Natural killer cell (primary cell): ENCODE measurements around the gene C1orf167. TPM values are rescaled to one million over a fixed set of nuclear protein-coding genes. Genes with fewer than 3 reads are reported as not detected.

Experiments used
- ATAC-seq, 3 donors: fragments of 150-1000 bp in 2 of 3; fragments of 200-7000 bp in 1 of 3; cut with Tn5 transposase; 1 replicate in 1 of 3; 2 replicates in 2 of 3; pipeline ENCODE4 v1.10.0; 2021; ENCODE audit warnings: mild to moderate bottlenecking in 2 of 3, moderate library complexity in 2 of 3
- DNase-seq, 2 donors: peaks; one replicate each; pipeline versions ENCODE4 v3.0.0 to v3.0.0-alpha.2; 2013 to 2021; ENCODE audit warnings: mixed read lengths in 1 of 2
- H3K27ac ChIP-seq: one replicate; pipeline ENCODE4 v1.5.1; 2013; ENCODE audit warnings: mild to moderate bottlenecking, low read length
- H3K27me3 ChIP-seq: one replicate; pipeline ENCODE4 v1.6.1; 2013; ENCODE audit warnings: low read length; ENCODE audit not compliant: control insufficient read depth, insufficient read depth
- H3K36me3 ChIP-seq: one replicate; pipeline ENCODE4 v1.6.1; 2013; ENCODE audit warnings: low read length; ENCODE audit not compliant: control insufficient read depth, insufficient read depth
- H3K4me1 ChIP-seq: one replicate; pipeline ENCODE4 v1.6.1; 2013; ENCODE audit warnings: low read length; ENCODE audit not compliant: control insufficient read depth, insufficient read depth
- H3K4me3 ChIP-seq: one replicate; pipeline ENCODE4 v1.5.1; 2013; ENCODE audit warnings: low read length
- H3K9me3 ChIP-seq: one replicate; pipeline ENCODE4 v1.6.1; 2013; ENCODE audit warnings: low read length; ENCODE audit not compliant: control insufficient read depth, insufficient read depth
- H3K27ac Mint-ChIP-seq, 2 donors: one replicate each; pipeline ENCODE4 v1.8.0; 2022; ENCODE audit warnings: mild to moderate bottlenecking in 2 of 2, mixed read lengths in 2 of 2, moderate library complexity in 1 of 2
- H3K27me3 Mint-ChIP-seq, 2 donors: one replicate each; pipeline ENCODE4 v1.8.0; 2022; ENCODE audit warnings: low read depth in 2 of 2, mixed read lengths in 2 of 2
- H3K36me3 Mint-ChIP-seq: one replicate; pipeline ENCODE4 v1.8.0; 2022; ENCODE audit warnings: mixed read lengths
- H3K4me1 Mint-ChIP-seq, 2 donors: one replicate each; pipeline ENCODE4 v1.8.0; 2022; ENCODE audit warnings: mixed read lengths in 2 of 2
- H3K4me3 Mint-ChIP-seq: one replicate; pipeline ENCODE4 v1.8.0; 2022; ENCODE audit warnings: mild to moderate bottlenecking, moderate library complexity, mixed read lengths
- H3K9me3 Mint-ChIP-seq, 2 donors: one replicate each; pipeline ENCODE4 v1.8.0; 2022; ENCODE audit warnings: mixed read lengths in 2 of 2
- WGBS: methylation state at CpG from one replicate; pipeline ENCODE4 v1.1.7; 2013; ENCODE audit warnings: missing lambda C conversion rate; ENCODE audit not compliant: insufficient coverage; 5-methylcytosine and 5-hydroxymethylcytosine counted together
- intact Hi-C: fragments of 100-400 bp; cut with micrococcal nuclease; formaldehyde crosslinking; loops from one replicate; pipeline ENCODE4 v1.14.2; 2022
- total RNA-seq, 4 donors: library from RNA; stranded (reverse); fragments of 120-200 nt in 1 of 4; gene quantifications; one replicate each; pipeline versions ENCODE4 v1.2.3 to v1.2.4, GENCODE V29; 2013 to 2022
- TF ChIP-seq, protein P1 (sequence below): fragments of 200-600 bp; IDR thresholded peaks from one replicate; pipeline ENCODE4 v1.8.0; 2022; ENCODE audit warnings: antibody characterized with exemption

The C1orf167 gene
- total RNA-seq, 3 donors from 2014 or later (not counting 1 experiment from before 2014, with no cell fraction given) = 0.15 TPM; not detected in 2

DNA sequence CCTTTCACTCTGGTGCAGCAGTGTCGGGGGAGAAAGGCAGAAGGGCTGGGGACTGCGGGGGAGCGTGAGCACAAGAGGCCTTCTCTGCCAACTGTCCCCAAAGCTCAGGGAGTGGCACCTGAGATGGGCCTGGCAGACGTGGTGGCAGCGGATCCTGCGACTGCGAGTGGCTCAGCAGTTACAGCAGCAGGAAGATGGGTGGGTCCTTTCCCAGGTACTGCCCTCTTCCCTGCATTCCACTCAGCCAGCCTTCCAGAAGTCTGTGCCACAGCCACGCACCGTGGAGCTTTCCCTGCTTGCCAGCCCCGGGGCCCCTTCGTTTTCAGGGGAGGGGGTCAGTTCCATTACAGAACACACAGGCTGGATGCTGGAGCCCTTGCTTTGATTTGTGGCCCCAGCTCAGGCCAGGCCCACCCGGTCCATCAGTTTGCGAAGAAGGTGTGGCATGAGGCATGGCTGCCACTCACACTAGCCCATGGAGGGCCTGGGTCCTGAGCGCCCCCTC lies 26.6 kb downstream of the C1orf167 start:
- Mint-ChIP-seq H3K27ac (peak overlapping the region in 1 of 2 donors; percentile 38), H3K4me1 (peaks cover 5 to 26% of the 10 kb centered on the region in 2 donors), H3K27me3 (no peaks in the 10 kb centered on the region), H3K4me3 (no peak overlapping the region), H3K36me3 (no peaks in the 10 kb centered on the region), H3K9me3 (no peaks in the 10 kb centered on the region)
- WGBS = 96% methylated on average over 14 of the region's 14 CpGs
- TF ChIP-seq, protein P1, sequence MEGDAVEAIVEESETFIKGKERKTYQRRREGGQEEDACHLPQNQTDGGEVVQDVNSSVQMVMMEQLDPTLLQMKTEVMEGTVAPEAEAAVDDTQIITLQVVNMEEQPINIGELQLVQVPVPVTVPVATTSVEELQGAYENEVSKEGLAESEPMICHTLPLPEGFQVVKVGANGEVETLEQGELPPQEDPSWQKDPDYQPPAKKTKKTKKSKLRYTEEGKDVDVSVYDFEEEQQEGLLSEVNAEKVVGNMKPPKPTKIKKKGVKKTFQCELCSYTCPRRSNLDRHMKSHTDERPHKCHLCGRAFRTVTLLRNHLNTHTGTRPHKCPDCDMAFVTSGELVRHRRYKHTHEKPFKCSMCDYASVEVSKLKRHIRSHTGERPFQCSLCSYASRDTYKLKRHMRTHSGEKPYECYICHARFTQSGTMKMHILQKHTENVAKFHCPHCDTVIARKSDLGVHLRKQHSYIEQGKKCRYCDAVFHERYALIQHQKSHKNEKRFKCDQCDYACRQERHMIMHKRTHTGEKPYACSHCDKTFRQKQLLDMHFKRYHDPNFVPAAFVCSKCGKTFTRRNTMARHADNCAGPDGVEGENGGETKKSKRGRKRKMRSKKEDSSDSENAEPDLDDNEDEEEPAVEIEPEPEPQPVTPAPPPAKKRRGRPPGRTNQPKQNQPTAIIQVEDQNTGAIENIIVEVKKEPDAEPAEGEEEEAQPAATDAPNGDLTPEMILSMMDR = no peak
- Histone ChIP-seq H3K36me3 (peaks cover 24% of the 10 kb centered on the region), H3K27ac (no peak overlapping the region), H3K4me1 (peaks cover 39% of the 10 kb centered on the region), H3K27me3 (no peaks in the 10 kb centered on the region), H3K9me3 (no peaks in the 10 kb centered on the region), H3K4me3 (no peak overlapping the region)
- ATAC-seq (no peak), DNase-seq (no peak)
- intact Hi-C loops = no loop called here

DNA sequence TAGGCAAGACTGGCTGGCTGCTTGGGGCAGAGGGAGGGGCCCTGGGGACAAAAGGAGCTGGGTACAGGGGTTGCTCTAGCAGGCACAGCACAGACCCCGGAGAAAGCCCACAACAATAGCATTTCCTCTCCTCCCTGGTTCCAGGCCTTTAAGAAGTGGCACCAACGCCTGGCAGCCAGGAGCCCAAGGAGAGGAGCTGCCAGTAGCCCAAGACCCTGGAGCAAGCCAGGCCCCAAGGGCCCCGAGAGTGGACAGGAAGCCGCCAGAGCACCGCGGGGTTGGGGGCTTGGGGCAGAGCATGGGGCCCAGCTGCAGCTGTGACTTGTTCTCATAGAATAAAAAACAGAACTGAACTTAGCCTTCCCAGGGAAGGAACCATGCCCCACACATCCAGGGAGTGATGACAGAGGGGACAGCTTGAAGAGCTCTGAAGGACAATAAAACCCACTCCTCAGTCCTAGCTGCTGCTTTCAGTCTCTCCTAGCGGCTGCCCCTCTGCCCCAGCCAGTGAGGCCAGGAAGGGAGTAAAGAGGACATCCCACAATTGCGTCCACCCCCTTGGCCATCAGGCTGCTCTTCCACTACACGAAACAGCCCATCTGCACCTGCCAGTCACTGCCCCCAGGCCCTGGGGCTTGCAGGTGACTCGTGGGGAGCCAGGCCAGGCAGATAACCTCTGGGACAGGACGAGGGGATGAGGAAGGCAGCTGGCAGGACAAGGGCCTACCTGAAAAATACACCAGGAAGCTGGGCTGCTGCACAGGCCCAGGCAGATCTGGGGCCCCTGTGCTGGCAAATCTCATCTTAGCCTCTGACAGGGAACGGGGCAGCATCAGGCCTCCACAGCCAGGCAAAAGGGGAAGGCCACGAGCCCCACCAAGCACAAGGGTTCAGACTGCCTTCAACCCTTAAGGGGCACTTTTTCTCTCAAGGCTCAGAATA lies 27.4 kb downstream of the C1orf167 start:
- no peak overlapping the region for H3K4me3 ChIP-seq
- no peak overlapping the region for H3K27ac ChIP-seq
- H3K36me3 ChIP-seq = peaks cover 32% of the 10 kb centered on the region
- Mint-ChIP-seq H3K36me3 (no peaks in the 10 kb centered on the region), H3K4me1 (peaks cover 5 to 26% of the 10 kb centered on the region in 2 donors), H3K9me3 (no peaks in the 10 kb centered on the region), H3K4me3 (no peak overlapping the region), H3K27me3 (no peaks in the 10 kb centered on the region), H3K27ac (peak overlapping the region in 1 of 2 donors; percentile 38)
- TF ChIP-seq, protein P1 = no peak
- WGBS = 85% methylated on average over 13 of the region's 13 CpGs
- ATAC-seq (no peak), DNase-seq (no peak)
- H3K27me3 ChIP-seq = no peaks in the 10 kb centered on the region
- H3K4me1 ChIP-seq = peaks cover 34% of the 10 kb centered on the region
- H3K9me3 ChIP-seq = no peaks in the 10 kb centered on the region
- intact Hi-C loops = no loop called here

DNA sequence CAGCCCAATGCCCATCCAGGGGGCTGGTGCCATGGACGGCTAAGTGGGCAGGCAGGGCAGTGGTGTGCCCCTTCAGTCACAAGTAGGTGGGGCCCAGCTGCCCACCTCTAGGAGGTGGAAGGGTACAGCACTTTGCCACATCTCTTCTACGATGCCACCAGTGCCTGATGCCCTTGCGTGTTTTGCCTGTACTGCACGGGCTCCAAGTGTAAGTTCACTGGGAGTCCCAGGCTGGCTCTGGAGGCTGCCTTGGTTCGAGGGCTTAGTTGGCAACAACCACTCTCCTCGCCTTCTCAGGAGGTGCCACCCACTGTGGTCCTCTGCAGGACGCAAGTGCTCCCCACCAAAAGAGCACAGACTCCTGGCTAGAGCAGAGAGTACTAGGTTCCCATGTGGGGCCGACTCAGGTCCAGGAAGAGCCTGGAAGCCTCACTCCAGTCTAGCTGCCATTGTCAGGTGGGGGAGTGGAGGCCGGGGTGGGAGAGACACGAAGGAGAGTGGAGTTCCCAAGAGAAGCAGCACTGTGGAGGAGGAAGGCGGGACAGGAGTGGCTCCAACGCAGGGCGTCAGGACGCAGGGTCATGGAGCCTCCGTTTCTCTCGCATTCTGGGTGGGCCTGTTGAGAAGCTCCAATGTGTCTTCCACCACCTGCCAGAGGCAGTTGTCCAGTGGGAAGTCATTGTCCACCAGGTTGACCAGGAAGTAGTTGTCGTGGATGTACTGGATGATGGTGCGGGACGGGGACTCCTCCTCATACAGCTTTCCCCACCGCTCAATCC lies 28.3 kb downstream of the C1orf167 start:
- H3K27me3 ChIP-seq = no peaks in the 10 kb centered on the region
- peaks cover under 1% of the 10 kb centered on the region for H3K36me3 Mint-ChIP-seq
- WGBS = 93% methylated on average over 20 of the region's 20 CpGs
- ATAC-seq (no peak), DNase-seq (no peak)
- peaks cover 41% of the 10 kb centered on the region for H3K36me3 ChIP-seq
- peaks cover 25% of the 10 kb centered on the region for H3K4me1 ChIP-seq
- H3K27ac Mint-ChIP-seq = peak overlapping the region in 1 of 2 donors; percentile 78
- H3K4me1 Mint-ChIP-seq = peaks cover 2 to 17% of the 10 kb centered on the region in 2 donors
- no peaks in the 10 kb centered on the region for H3K27me3 Mint-ChIP-seq
- no peak overlapping the region for H3K4me3 Mint-ChIP-seq
- TF ChIP-seq, protein P1 = no peak
- no peaks in the 10 kb centered on the region for H3K9me3 ChIP-seq
- intact Hi-C loops = no loop called here
- H3K9me3 Mint-ChIP-seq = no peaks in the 10 kb centered on the region
- H3K4me3 ChIP-seq = no peak overlapping the region
- H3K27ac ChIP-seq = peak overlapping the region; percentile 40
